Kidney (tissue), 14 donors: Measurements from ENCODE around the gene CHRNA7. TPM values are rescaled to one million over a fixed set of nuclear protein-coding genes. Genes with fewer than 3 reads are reported as not detected.

Experiments
- DNase-seq, 5 donors: peaks; one replicate each; pipeline ENCODE4 v3.0.0-alpha.2; 2013 to 2020
- FAIRE-seq: peaks from 2 replicates; lab custom pipeline; 2012; peaks lifted over from hg19 to GRCh38; lab: Jason Lieb, UNC
- H3K27ac ChIP-seq, 2 donors: one replicate each; pipeline ENCODE4 v1.7.0; 2013; ENCODE audit warnings: low read depth in 2 of 2, low read length in 2 of 2, inconsistent platforms in 1 of 2
- H3K27me3 ChIP-seq: one replicate; pipeline ENCODE4 v1.7.1; 2013; ENCODE audit warnings: low read length, inconsistent platforms; ENCODE audit not compliant: control insufficient read depth, insufficient read depth
- H3K36me3 ChIP-seq, 3 donors: one replicate each; pipeline versions ENCODE4 v1.7.0 to v1.7.1; 2013; ENCODE audit warnings: low read length in 3 of 3, control low read depth in 1 of 3, inconsistent platforms in 1 of 3; ENCODE audit not compliant: insufficient read depth in 3 of 3, control insufficient read depth in 2 of 3
- H3K4me1 ChIP-seq, 3 donors: one replicate each; pipeline versions ENCODE4 v1.7.0 to v1.7.1; 2013; ENCODE audit warnings: low read length in 3 of 3, inconsistent platforms in 1 of 3, low read depth in 1 of 3; ENCODE audit not compliant: control insufficient read depth in 2 of 3, insufficient read depth in 2 of 3
- H3K4me3 ChIP-seq, 3 donors: one replicate each; pipeline versions ENCODE4 v1.7.0 to v1.8.1; 2013; ENCODE audit warnings: low read length in 3 of 3, control low read depth in 1 of 3, inconsistent platforms in 1 of 3
- H3K9ac ChIP-seq, 3 donors: one replicate each; pipeline versions ENCODE4 v1.7.0 to v1.7.1; 2013; ENCODE audit warnings: low read length in 3 of 3, control low read depth in 1 of 3, inconsistent platforms in 1 of 3
- H3K9me3 ChIP-seq, 3 donors: one replicate each; pipeline versions ENCODE4 v1.7.0 to v1.7.1; 2013; ENCODE audit warnings: low read length in 3 of 3, control low read depth in 1 of 3, inconsistent platforms in 1 of 3; ENCODE audit not compliant: control insufficient read depth in 2 of 3, insufficient read depth in 1 of 3
- intact Hi-C: fragments of 100-400 bp; cut with DNase I; formaldehyde crosslinking; loops from one replicate; pipeline ENCODE4 v1.11.1; 2022
- polyA plus RNA-seq: library from polyadenylated mRNA; stranded (reverse); fragments of 350-450 nt; fragmentation: Illumina TruSeq; extraction: RNeasy Lipid Tissue Mini Kit (QIAGEN cat#74804); gene quantifications from one replicate; pipeline ENCODE4 v1.2.3, GENCODE V29; 2014; ENCODE audit warnings: low read depth, low replicate concordance; ENCODE audit not compliant: insufficient read depth
- total RNA-seq: library from RNA; stranded (reverse); fragmentation: NEBNext Ultra II Directional; extraction: Animal tissue kit (Norgen Biotek cat#: 25700); gene quantifications from one replicate; pipeline ENCODE4 v1.2.1, GENCODE V29; 2021
- TF ChIP-seq, protein P1 (sequence below): IDR thresholded peaks from 3 replicates; pipeline ENCODE4 v1.5.1; 2012; ENCODE audit warnings: mild to moderate bottlenecking, moderate library complexity, borderline replicate concordance; ENCODE audit not compliant: insufficient read depth; ENCODE audit errors: extremely low read depth
- donor health status: control.
- donor health status: control.
- donor health status: control.
- donor health status: control.
- donor health status: control.
- donor health status: DM: yes; HTN: yes; CAD: no.
- donor health status: Normal renal cell carcinoma (clear cell type).

CHRNA7 gene
- total and polyA plus RNA-seq, 2 donors from 2014 or later, result 0.80 to 1.6 TPM

DNA sequence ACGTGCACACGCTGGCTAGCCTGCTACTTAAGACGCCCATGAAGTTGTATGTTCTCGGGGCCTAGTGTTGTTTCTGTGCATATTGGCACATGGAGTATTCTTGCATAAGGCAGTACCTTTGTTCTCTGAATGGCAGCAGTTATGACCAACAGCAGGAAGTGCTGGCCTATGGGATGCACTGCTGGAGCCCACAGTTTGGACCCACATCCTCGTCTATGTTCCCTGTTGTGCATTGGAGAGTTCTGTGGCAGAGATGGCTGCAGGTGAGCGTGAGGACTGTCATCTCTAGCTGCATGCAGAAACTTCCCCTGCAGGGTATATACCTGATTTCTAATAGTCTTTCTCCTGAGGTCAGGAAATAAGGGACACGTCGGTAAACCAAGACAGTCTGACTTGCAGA, 81.8 kb downstream of the CHRNA7 start:
- no peak overlapping the region for H3K4me3 ChIP-seq
- intact Hi-C loops, result no loop called here
- no peaks in the 10 kb centered on the region for H3K9me3 ChIP-seq
- no peak for DNase-seq
- no peak for FAIRE-seq
- H3K9ac ChIP-seq, result no peak overlapping the region
- TF ChIP-seq, protein P1, sequence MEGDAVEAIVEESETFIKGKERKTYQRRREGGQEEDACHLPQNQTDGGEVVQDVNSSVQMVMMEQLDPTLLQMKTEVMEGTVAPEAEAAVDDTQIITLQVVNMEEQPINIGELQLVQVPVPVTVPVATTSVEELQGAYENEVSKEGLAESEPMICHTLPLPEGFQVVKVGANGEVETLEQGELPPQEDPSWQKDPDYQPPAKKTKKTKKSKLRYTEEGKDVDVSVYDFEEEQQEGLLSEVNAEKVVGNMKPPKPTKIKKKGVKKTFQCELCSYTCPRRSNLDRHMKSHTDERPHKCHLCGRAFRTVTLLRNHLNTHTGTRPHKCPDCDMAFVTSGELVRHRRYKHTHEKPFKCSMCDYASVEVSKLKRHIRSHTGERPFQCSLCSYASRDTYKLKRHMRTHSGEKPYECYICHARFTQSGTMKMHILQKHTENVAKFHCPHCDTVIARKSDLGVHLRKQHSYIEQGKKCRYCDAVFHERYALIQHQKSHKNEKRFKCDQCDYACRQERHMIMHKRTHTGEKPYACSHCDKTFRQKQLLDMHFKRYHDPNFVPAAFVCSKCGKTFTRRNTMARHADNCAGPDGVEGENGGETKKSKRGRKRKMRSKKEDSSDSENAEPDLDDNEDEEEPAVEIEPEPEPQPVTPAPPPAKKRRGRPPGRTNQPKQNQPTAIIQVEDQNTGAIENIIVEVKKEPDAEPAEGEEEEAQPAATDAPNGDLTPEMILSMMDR, result no peak
- no peak overlapping the region for H3K27ac ChIP-seq
- H3K4me1 ChIP-seq, result no peaks in the 10 kb centered on the region
- no peaks in the 10 kb centered on the region for H3K36me3 ChIP-seq
- no peaks in the 10 kb centered on the region for H3K27me3 ChIP-seq

DNA sequence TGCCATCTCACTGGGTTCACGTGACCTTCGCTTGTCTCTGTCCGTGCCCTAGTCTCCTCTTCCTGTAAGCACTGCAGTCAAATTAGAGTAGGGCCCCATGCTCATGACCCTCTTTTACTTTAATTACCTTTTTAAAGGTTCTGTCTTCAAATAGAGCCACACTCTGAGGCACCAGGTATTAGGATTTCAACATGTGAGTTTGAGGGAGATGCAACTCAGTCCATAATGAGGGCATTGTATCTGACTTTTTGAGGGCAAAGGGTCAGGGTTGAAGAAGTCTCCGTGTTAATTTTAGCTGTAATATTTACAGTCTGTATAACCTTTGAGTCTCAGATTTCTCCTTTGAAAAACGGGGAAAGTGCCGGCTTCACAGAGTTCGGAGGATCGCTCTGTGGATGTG, 82.9 kb downstream of the CHRNA7 start:
- Histone ChIP-seq H3K27ac (no peak overlapping the region), H3K9ac (no peak overlapping the region), H3K9me3 (no peaks in the 10 kb centered on the region), H3K36me3 (no peaks in the 10 kb centered on the region), H3K4me3 (no peak overlapping the region), H3K27me3 (no peaks in the 10 kb centered on the region), H3K4me1 (no peaks in the 10 kb centered on the region)
- peak in 1 of 5 donors; percentile 14 for DNase-seq
- no peak for FAIRE-seq
- intact Hi-C loops, result no loop called here
- TF ChIP-seq, protein P1, result no peak

DNA sequence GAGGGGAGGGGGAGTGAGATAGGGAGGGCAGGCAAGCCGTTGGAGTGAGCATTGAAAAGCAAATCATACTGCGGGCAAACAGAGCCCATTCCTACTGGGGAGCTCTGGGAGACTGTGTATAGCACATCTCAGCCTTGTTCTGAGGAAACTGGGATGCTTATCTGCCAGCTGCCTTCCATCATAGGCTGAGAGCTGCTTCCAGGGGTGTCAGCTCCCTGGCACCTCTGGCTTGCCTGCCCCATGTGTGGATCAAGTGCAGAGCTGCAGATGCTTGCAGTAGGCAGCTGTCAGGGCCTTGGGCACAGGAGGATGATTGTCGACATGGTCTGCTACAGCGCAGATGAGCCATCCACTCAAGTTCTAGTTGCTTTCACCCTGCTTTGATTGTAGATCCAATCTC, 86.8 kb downstream of the CHRNA7 start:
- no peaks in the 10 kb centered on the region for H3K9me3 ChIP-seq
- H3K4me1 ChIP-seq, result no peaks in the 10 kb centered on the region
- intact Hi-C loops, result no loop called here
- no peak overlapping the region for H3K4me3 ChIP-seq
- no peak overlapping the region for H3K27ac ChIP-seq
- FAIRE-seq, result no peak
- H3K36me3 ChIP-seq, result no peaks in the 10 kb centered on the region
- DNase-seq, result no peak
- no peaks in the 10 kb centered on the region for H3K27me3 ChIP-seq
- TF ChIP-seq, protein P1, result no peak
- no peak overlapping the region for H3K9ac ChIP-seq

DNA sequence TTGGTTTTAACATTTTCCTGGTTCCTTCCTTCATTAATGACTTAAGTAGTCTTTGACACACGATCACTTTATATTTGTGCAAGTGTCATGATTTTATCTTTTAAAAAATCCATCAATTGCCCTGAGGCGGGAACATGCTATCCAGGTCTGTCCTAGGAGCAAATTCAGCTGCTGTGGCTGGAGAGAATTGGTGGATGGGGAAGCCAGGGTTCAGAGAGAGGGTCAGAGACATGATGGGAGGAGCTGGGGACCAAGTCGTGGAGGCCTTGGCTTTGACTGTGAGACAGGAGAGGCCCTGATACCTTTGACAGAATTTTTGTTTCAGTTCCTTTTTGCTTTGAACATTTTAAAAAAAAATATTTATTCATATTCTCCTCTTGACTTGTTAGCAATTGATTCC, 89.0 kb downstream of the CHRNA7 start:
- FAIRE-seq (no peak), DNase-seq (no peak)
- Histone ChIP-seq H3K4me3 (no peak overlapping the region), H3K36me3 (no peaks in the 10 kb centered on the region), H3K9me3 (no peaks in the 10 kb centered on the region), H3K27me3 (no peaks in the 10 kb centered on the region), H3K27ac (no peak overlapping the region), H3K9ac (no peak overlapping the region), H3K4me1 (no peaks in the 10 kb centered on the region)
- intact Hi-C loops, result no loop called here
- TF ChIP-seq, protein P1, result no peak
